HepG2 (cell line): ENCODE measurements around the gene EMID1. TPM values are rescaled to one million over a fixed set of nuclear protein-coding genes. Genes with fewer than 3 reads are reported as not detected.
A peak's percentile ranks its signal among the peaks of the same experiment; 100 is the strongest.

Experiments
- ATAC-seq: fragments of 200-7000 bp; cut with Tn5 transposase; 3 replicates; pipeline ENCODE4 v1.9.1; 2020; ENCODE audit warnings: mild to moderate bottlenecking, moderate library complexity
- BruUV-seq: library from RNA; stranded (reverse); fragments of 400-500 nt; replicated peaks from 2 replicates; lab custom pipeline; 2021; lab: Mats Ljungman, UMichigan
- CTCF ChIA-PET: fragments of 300-600 bp; formaldehyde crosslinking; extraction: SDS; loops from one replicate; lab custom pipeline; 2021; ENCODE audit warnings: low total read pairs, inconsistent platforms, low intra/inter-chr PET ratio; lab: Yijun Ruan, JAX
- POLR2A ChIA-PET: fragments of 350-600 bp; sonication (Branson Sonifier 250); formaldehyde crosslinking; loops from one replicate; lab custom pipeline; 2020; ENCODE audit warnings: antibody characterized with exemption, inconsistent platforms; lab: Yijun Ruan, JAX
- DNase-seq: peaks from one replicate; pipeline ENCODE4 v3.0.0-alpha.2; 2015; ENCODE audit warnings: low spot score
- FAIRE-seq: peaks from 3 replicates; lab custom pipeline; 2011; peaks lifted over from hg19 to GRCh38; lab: Jason Lieb, UNC
- H2AFZ ChIP-seq: one replicate; pipeline ENCODE4 v1.6.1; 2011; ENCODE audit warnings: low read length, inconsistent platforms
- H3K27ac ChIP-seq: fragments of 300-600 bp; 3 replicates; pipeline ENCODE4 v1.8.0; 2011; ENCODE audit warnings: mixed run types, mild to moderate bottlenecking, mixed read lengths, low read length, inconsistent platforms; ENCODE audit not compliant: insufficient read depth; ENCODE audit errors: extremely low read length
- H3K27me3 ChIP-seq, 2 experiments: fragments of 200-600 bp in 1 of 2; 2 replicates in 1 of 2; 3 replicates in 1 of 2; pipeline versions ENCODE4 v1.6.0 to v1.8.0; 2011; ENCODE audit warnings: low read length in 2 of 2, mild to moderate bottlenecking in 2 of 2, moderate library complexity in 2 of 2, inconsistent platforms in 1 of 2; ENCODE audit not compliant: insufficient read depth in 2 of 2, control insufficient read depth in 1 of 2
- H3K36me3 ChIP-seq, 2 experiments: fragments of 200-600 bp in 1 of 2; replicated peaks in 1 of 2; 2 replicates in 1 of 2; 3 replicates in 1 of 2; pipeline versions ENCODE4 v1.5.1 to v1.8.0; 2011; ENCODE audit warnings: low read length in 2 of 2, inconsistent platforms in 1 of 2; ENCODE audit not compliant: insufficient read depth in 2 of 2, control insufficient read depth in 1 of 2
- H3K4me1 ChIP-seq: 2 replicates; pipeline ENCODE4 v1.5.1; 2012; ENCODE audit warnings: low read length, inconsistent platforms; ENCODE audit not compliant: insufficient read depth
- H3K4me2 ChIP-seq: 2 replicates; pipeline ENCODE4 v1.6.0; 2011; ENCODE audit warnings: low read depth, low read length, inconsistent platforms
- H3K4me3 ChIP-seq, 3 experiments: fragments of 200-600 bp in 1 of 3; sonication (generic), shearing (Covaris generic) in 1 of 3; replicated peaks in 1 of 3; 2 replicates each; pipeline ENCODE4 v1.5.1; 2011 to 2016; ENCODE audit warnings: low read length in 3 of 3, inconsistent platforms in 2 of 3, low read depth in 2 of 3, mild to moderate bottlenecking in 2 of 3, control low read depth in 1 of 3, mixed read lengths in 1 of 3; ENCODE audit not compliant: insufficient read depth in 1 of 3
- H3K79me2 ChIP-seq: one replicate; pipeline ENCODE4 v1.6.1; 2011; ENCODE audit warnings: low read length, inconsistent platforms; ENCODE audit not compliant: insufficient read depth
- H3K9ac ChIP-seq: 2 replicates; pipeline ENCODE4 v1.6.0; 2011; ENCODE audit warnings: mild to moderate bottlenecking, low read depth, low read length, inconsistent platforms; ENCODE audit not compliant: insufficient read depth
- H3K9me3 ChIP-seq: 2 replicates; pipeline ENCODE4 v1.5.1; 2012; ENCODE audit warnings: mild to moderate bottlenecking, low read length
- H4K20me1 ChIP-seq: 2 replicates; pipeline ENCODE4 v1.6.0; 2011; ENCODE audit warnings: inconsistent platforms, mild to moderate bottlenecking, low read length, moderate library complexity; ENCODE audit not compliant: insufficient read depth
- KDM1A ChIP-seq: IDR thresholded peaks from 2 replicates; pipeline ENCODE4 v1.6.1; 2016; ENCODE audit warnings: missing compliant biosample characterization
- KDM5A ChIP-seq: fragments of 200-600 bp; sonication (generic); IDR thresholded peaks from 2 replicates; pipeline ENCODE4 v1.7.0; 2018; ENCODE audit warnings: antibody characterized with exemption, mild to moderate bottlenecking, low read length, borderline replicate concordance
- KLF13 ChIP-seq: sonication (generic); formaldehyde crosslinking; IDR thresholded peaks from 2 replicates; pipeline ENCODE4 v1.4.0; 2020; ENCODE audit warnings: mild to moderate bottlenecking, missing genetic modification reagents
- MAFF ChIP-seq: IDR thresholded peaks from 2 replicates; pipeline ENCODE4 v1.6.1; 2011; ENCODE audit warnings: low read depth, low read length, improper control_type of control experiment
- MAX ChIP-seq: IDR thresholded peaks from 2 replicates; pipeline ENCODE4 v1.6.1; 2012; ENCODE audit warnings: inconsistent platforms
- MXD4 ChIP-seq: IDR thresholded peaks from 2 replicates; pipeline ENCODE4 v1.6.1; 2016; ENCODE audit warnings: mild to moderate bottlenecking, missing biosample characterization, missing genetic modification reagents
- MXI1 ChIP-seq: IDR thresholded peaks from 3 replicates; pipeline ENCODE4 v1.6.1; 2012; ENCODE audit warnings: low read depth, low read length, inconsistent platforms, borderline replicate concordance
- NR0B2 ChIP-seq: sonication (generic); formaldehyde crosslinking; IDR thresholded peaks from 2 replicates; pipeline ENCODE4 v1.4.0; 2020; ENCODE audit warnings: mild to moderate bottlenecking, missing genetic modification reagents
- PATZ1 ChIP-seq: sonication (generic); formaldehyde crosslinking; IDR thresholded peaks from 2 replicates; pipeline ENCODE4 v1.4.0; 2020; ENCODE audit warnings: missing genetic modification reagents
- RBFOX2 ChIP-seq: fragments of 200-400 bp; formaldehyde crosslinking; IDR thresholded peaks from 2 replicates; pipeline ENCODE4 v1.6.1; 2017; ENCODE audit warnings: low read depth, mild to moderate bottlenecking, low read length
- SP5 ChIP-seq: IDR thresholded peaks from 2 replicates; pipeline ENCODE4 v1.6.1; 2016; ENCODE audit warnings: low read depth, borderline replicate concordance
- THAP11 ChIP-seq: IDR thresholded peaks from 2 replicates; pipeline ENCODE4 v1.6.1; 2016; ENCODE audit warnings: missing biosample characterization, missing genetic modification reagents
- THAP8 ChIP-seq: sonication (generic); formaldehyde crosslinking; IDR thresholded peaks from 2 replicates; pipeline ENCODE4 v1.5.1; 2020; ENCODE audit warnings: missing genetic modification reagents, mild to moderate bottlenecking, borderline replicate concordance
- ZBTB38 ChIP-seq: sonication (generic); formaldehyde crosslinking; IDR thresholded peaks from 2 replicates; pipeline ENCODE4 v1.5.1; 2020; ENCODE audit warnings: mild to moderate bottlenecking, missing genetic modification reagents
- ZFP37 ChIP-seq: sonication (generic); formaldehyde crosslinking; IDR thresholded peaks from 2 replicates; pipeline ENCODE4 v1.4.0; 2020; ENCODE audit warnings: missing genetic modification reagents, borderline replicate concordance
- ZMYM4 ChIP-seq: sonication (generic); formaldehyde crosslinking; IDR thresholded peaks from 2 replicates; pipeline ENCODE4 v1.8.1; 2023; ENCODE audit warnings: mild to moderate bottlenecking, missing genetic modification reagents
- ZNF160 ChIP-seq: sonication (generic); formaldehyde crosslinking; IDR thresholded peaks from 2 replicates; pipeline ENCODE4 v1.8.0; 2022; ENCODE audit warnings: mild to moderate bottlenecking, inconsistent platforms, missing genetic modification reagents
- ZNF17 ChIP-seq: sonication (generic); formaldehyde crosslinking; IDR thresholded peaks from 2 replicates; pipeline ENCODE4 v1.5.0; 2020; ENCODE audit warnings: mild to moderate bottlenecking, missing genetic modification reagents
- ZNF263 ChIP-seq: sonication (generic); formaldehyde crosslinking; IDR thresholded peaks from 2 replicates; pipeline ENCODE4 v1.4.0; 2020; ENCODE audit warnings: missing genetic modification reagents
- ZNF564 ChIP-seq: sonication (generic); formaldehyde crosslinking; IDR thresholded peaks from 2 replicates; pipeline ENCODE4 v1.8.1; 2023; ENCODE audit warnings: mild to moderate bottlenecking, missing genetic modification reagents
- ZNF607 ChIP-seq: sonication (generic); formaldehyde crosslinking; IDR thresholded peaks from 2 replicates; pipeline ENCODE4 v1.5.1; 2020; ENCODE audit warnings: missing genetic modification reagents, mild to moderate bottlenecking, borderline replicate concordance
- WGBS: methylation state at CpG from one replicate; pipeline ENCODE4 v1.1.6; 2017; ENCODE audit warnings: low lambda C conversion rate; 5-methylcytosine and 5-hydroxymethylcytosine counted together
- in situ Hi-C: cut with HindIII; loops from 2 replicates; pipeline ENCODE4 v1.10.0; 2017; ENCODE audit warnings: low pct_unique_long_range_greater_than_20kb; ENCODE audit not compliant: extremely low pct_ligation_motif_present
- intact Hi-C: fragments of 100-400 bp; cut with micrococcal nuclease; formaldehyde crosslinking; loops from one replicate; pipeline ENCODE4 v1.10.0; 2022; ENCODE audit not compliant: unreplicated experiment
- polyA plus RNA-seq, 8 experiments: library from polyadenylated mRNA; depleted of rRNA in 3 of 8; stranded (reverse) in 7 of 8; unstranded in 1 of 8; fragments of >200 nt; fragmentation: Illumina TruSeq in 4 of 8; extraction: Trizol in 4 of 8; gene quantifications; 2 replicates each; pipeline versions ENCODE4 v1.2.1 to v1.2.3, GENCODE V29; 2011 to 2016; ENCODE audit warnings: low read depth in 4 of 8, missing spikeins in 1 of 8, mixed read lengths in 1 of 8; ENCODE audit not compliant: insufficient read depth in 1 of 8
- total RNA-seq, 5 experiments: library from RNA; depleted of rRNA; stranded (reverse); fragments of >200 nt; fragmentation: Illumina TruSeq; extraction: Trizol; gene quantifications; 2 replicates each; pipeline ENCODE4 v1.2.3, GENCODE V29; 2016; ENCODE audit warnings: low read depth in 1 of 5

Gene EMID1
- total and polyA plus RNA-seq, 2 of the 13 experiments (the other 11 are each of a cell fraction or from before 2014, with no cell fraction given), result 0.45 to 0.82 TPM

- Histone ChIP-seq H3K4me1 (peaks cover 68% of the 10 kb centered on the region), H4K20me1 (no peaks in the 10 kb centered on the region), H3K4me3 (peak overlapping the region; percentile 74 to 88 (median 83)), H3K27ac (peak overlapping the region; percentile 46), H3K36me3 (no peaks in the 10 kb centered on the region), H3K4me2 (peak overlapping the region; percentile 98), H3K9me3 (no peaks in the 10 kb centered on the region), H3K27me3 (no peaks in the 10 kb centered on the region), H3K9ac (peak overlapping the region; percentile 62; the same call in 1 of the 2 replicates), H3K79me2 (no peaks in the 10 kb centered on the region), H2AFZ (no peak overlapping the region)
- ChIA-PET POLR2A (interaction anchor here (1.1 kb wide), 1 partner anchor 37 kb away, joined by 3 read pairs; no protein-coding TSS in a partner anchor), CTCF (interaction anchor here (2.2 kb wide), 1 partner anchor 52 kb away, joined by 8 read pairs; no protein-coding TSS in a partner anchor)
- FAIRE-seq, result no peak
- peak; percentile 39 for DNase-seq
- intact Hi-C loops (loop anchor here (1.0 kb wide), 1 partner anchor 52 kb away; no protein-coding TSS in a partner anchor), in situ Hi-C loops (loop anchor here (5.0 kb wide), 1 partner anchor 50 kb away; no protein-coding TSS in a partner anchor)
- WGBS, result 14% methylated on average over 40 of the region's 83 CpGs
- no TSS peak for BruUV-seq
- peak; percentile 59 for ATAC-seq
- TF ChIP-seq THAP11 (CRISPR knock-in tag) (peak; percentile 30; the same call in 1 of the 2 replicates), ZFP37 (CRISPR knock-in tag) (0 out of 2 replicates have a peak, but pooled peaks have one; percentile 14), ZNF607 (CRISPR knock-in tag) (0 out of 2 replicates have a peak, but pooled peaks have one; percentile 38), ZNF263 (CRISPR knock-in tag) (0 out of 2 replicates have a peak, but pooled peaks have one; percentile 5), ZBTB38 (peak; percentile 50), KLF13 (CRISPR knock-in tag) (no peak), ZMYM4 (CRISPR knock-in tag) (peak; percentile 34; the same call in 1 of the 2 replicates), NR0B2 (CRISPR knock-in tag) (0 out of 2 replicates have a peak, but pooled peaks have one; percentile 13), KDM1A (CRISPR knock-in tag) (peak; percentile 71; the same call in 1 of the 2 replicates), MAFF (no peak), ZNF564 (CRISPR knock-in tag) (no peak), KDM5A (peak; percentile 43; the same call in 1 of the 2 replicates), PATZ1 (CRISPR knock-in tag) (peak; percentile 73; the same call in 1 of the 2 replicates), ZNF17 (CRISPR knock-in tag) (no peak), SP5 (CRISPR knock-in tag) (peak; percentile 69), MAX (peak; percentile 45; the same call in 1 of the 2 replicates), THAP8 (peak; percentile 31; the same call in 1 of the 2 replicates), MXD4 (no peak), ZNF160 (CRISPR knock-in tag) (0 out of 2 replicates have a peak, but pooled peaks have one; percentile 9), MXI1 (peak; percentile 54; the same call in 1 of the 3 replicates), RBFOX2 (peak; percentile 41; the same call in 1 of the 2 replicates)
These were observed 101.3 kb downstream of the EMID1 start for GRCh38 chr22:29306835-29307595.
